Pancreas (tissue), 10 donors: Measurements from ENCODE around the gene CNKSR3. TPM values are rescaled to one million over a fixed set of nuclear protein-coding genes. Genes with fewer than 3 reads are reported as not detected.

Source experiments
- ATAC-seq, 4 donors: fragments of 200-7000 bp; cut with Tn5 transposase; one replicate each; pipeline versions ENCODE4 v1.8.0 to v1.9.1; 2020; ENCODE audit warnings: mild to moderate bottlenecking in 4 of 4, moderate library complexity in 4 of 4
- DNase-seq, 6 donors: peaks; one replicate each; pipeline ENCODE4 v3.0.0-alpha.2; 2020
- FAIRE-seq: peaks from 2 replicates; lab custom pipeline; 2012; peaks lifted over from hg19 to GRCh38; lab: Jason Lieb, UNC
- H3K27ac ChIP-seq, 4 donors: fragments of 200-600 bp; sonication (generic); 1 replicate in 3 of 4; 2 replicates in 1 of 4; pipeline versions ENCODE4 v1.5.0 to v1.8.0; 2020
- H3K27me3 ChIP-seq, 4 donors: fragments of 200-600 bp; one replicate each; pipeline ENCODE4 v1.8.0; 2021
- H3K36me3 ChIP-seq, 3 donors: fragments of 200-600 bp; sonication (generic) in 1 of 3; one replicate each; pipeline versions ENCODE4 v1.5.0 to v1.8.0; 2020 to 2021
- H3K4me1 ChIP-seq, 3 donors: fragments of 200-600 bp; one replicate each; pipeline ENCODE4 v1.8.0; 2021
- H3K4me3 ChIP-seq, 4 donors: fragments of 200-600 bp; sonication (generic) in 2 of 4; one replicate each; pipeline versions ENCODE4 v1.5.0 to v1.8.0; 2020 to 2021
- H3K9me3 ChIP-seq, 4 donors: fragments of 200-600 bp; one replicate each; pipeline ENCODE4 v1.8.0; 2021
- CTCF ChIP-seq, 4 donors: fragments of 200-600 bp; sonication (generic) in 3 of 4; IDR thresholded peaks; one replicate each; pipeline versions ENCODE4 v1.5.0 to v1.8.0; 2021; ENCODE audit warnings: antibody characterized with exemption in 4 of 4
- WGBS, 2 donors: extraction: QIAGEN DNeasy Blood & Tissue Kit; methylation state at CpG; one replicate each; pipeline ENCODE4 v1.1.7; 2013; 5-methylcytosine and 5-hydroxymethylcytosine counted together
- intact Hi-C, 3 donors: fragments of 100-400 bp; cut with DNase I; formaldehyde crosslinking; loops; one replicate each; pipeline versions ENCODE4 v1.11.1 to v1.14.2; 2022
- polyA plus RNA-seq, 2 donors: library from polyadenylated mRNA; stranded (reverse); fragments of 200-250 nt; gene quantifications; one replicate each; pipeline ENCODE4 v1.2.3, GENCODE V29; 2013
- total RNA-seq, 6 donors: library from RNA; stranded (reverse); fragmentation: NEBNext Ultra II Directional in 4 of 6; extraction: Animal tissue kit (Norgen Biotek cat#: 25700) in 4 of 6; gene quantifications; one replicate each; pipeline versions ENCODE4 v1.2.1 to v1.2.4, GENCODE V29; 2021 to 2023
- donor health status: healthy with polysubstance abuse.
- donor health status: DM: no; HTN: no; CAD: no; lungs with moderate emphysema.
- donor health status: DM: no; HTN: no; CAD: no.
- donor health status: control.
- donor health status: control.
- donor health status: Bipolar disorder and iron deficiency.
- donor health status: DM: yes; HTN: yes; CAD: no.
- donor health status: DM: no; HTN: no; CAD: no.
- donor health status: DM: no; HTN: no; CAD: no.
- donor health status: DM: yes; HTN: yes; CAD: no.

The CNKSR3 gene
- total and polyA plus RNA-seq, 8 donors = 7.6 to 24.2 (median 18.6) TPM

DNA sequence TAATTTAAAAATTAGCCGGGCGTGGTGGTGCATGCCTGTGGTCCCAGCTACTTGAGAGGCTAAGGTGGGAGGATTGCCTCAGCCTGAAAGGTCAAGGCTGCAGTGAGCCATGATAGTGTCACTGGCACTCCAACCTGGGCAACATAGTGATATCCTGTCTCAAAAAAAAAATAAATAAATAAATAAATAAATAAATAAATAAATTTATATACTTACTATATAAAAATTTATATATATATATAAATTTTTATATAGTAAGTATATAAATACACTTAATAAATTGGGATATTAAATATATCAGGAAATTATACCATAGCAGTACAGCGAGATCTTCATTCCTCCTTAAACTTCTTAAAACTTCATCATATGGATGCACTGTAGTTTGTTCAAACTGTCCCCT, 130.9 kb downstream of the CNKSR3 start:
- TF ChIP-seq CTCF (IDR thresholded peaks at IDR 0.05) = no peak
- FAIRE-seq (peak; percentile 9), DNase-seq (no peak), ATAC-seq (no peak)
- Histone ChIP-seq H3K36me3 (no peaks in the 10 kb centered on the region), H3K9me3 (no peaks in the 10 kb centered on the region), H3K27ac (no peak overlapping the region), H3K4me1 (no peaks in the 10 kb centered on the region), H3K27me3 (no peaks in the 10 kb centered on the region), H3K4me3 (no peak overlapping the region)
- intact Hi-C loops = no loop called here
- WGBS, 2 donors = 98 to 99% methylated on average over 3 of the region's 3 CpGs

- H3K9me3 ChIP-seq = no peaks in the 10 kb centered on the region
- no peak for ATAC-seq
- no peak for TF ChIP-seq CTCF (IDR thresholded peaks at IDR 0.05)
- no peak for FAIRE-seq
- no peak overlapping the region for H3K4me3 ChIP-seq
- no peak for DNase-seq
- no peaks in the 10 kb centered on the region for H3K36me3 ChIP-seq
- intact Hi-C loops = no loop called here
- no peak overlapping the region for H3K27ac ChIP-seq
- H3K27me3 ChIP-seq = no peaks in the 10 kb centered on the region
- no peaks in the 10 kb centered on the region for H3K4me1 ChIP-seq
- 85 to 86% methylated on average over 2 of the region's 2 CpGs for WGBS, 2 donors
Measured at GRCh38 chr6:154378518-154378917, 132.0 kb downstream of the CNKSR3 start.

- Histone ChIP-seq H3K9me3 (no peaks in the 10 kb centered on the region), H3K27me3 (no peaks in the 10 kb centered on the region), H3K4me1 (no peaks in the 10 kb centered on the region), H3K36me3 (no peaks in the 10 kb centered on the region), H3K4me3 (no peak overlapping the region), H3K27ac (no peak overlapping the region)
- no peak for TF ChIP-seq CTCF (IDR thresholded peaks at IDR 0.05)
- no peak for FAIRE-seq
- intact Hi-C loops = no loop called here
- ATAC-seq = no peak
- WGBS, 2 donors = 93 to 96% methylated on average over 4 of the region's 4 CpGs
- DNase-seq = no peak
Measured at GRCh38 chr6:154377726-154378125, 132.8 kb downstream of the CNKSR3 start.

DNA sequence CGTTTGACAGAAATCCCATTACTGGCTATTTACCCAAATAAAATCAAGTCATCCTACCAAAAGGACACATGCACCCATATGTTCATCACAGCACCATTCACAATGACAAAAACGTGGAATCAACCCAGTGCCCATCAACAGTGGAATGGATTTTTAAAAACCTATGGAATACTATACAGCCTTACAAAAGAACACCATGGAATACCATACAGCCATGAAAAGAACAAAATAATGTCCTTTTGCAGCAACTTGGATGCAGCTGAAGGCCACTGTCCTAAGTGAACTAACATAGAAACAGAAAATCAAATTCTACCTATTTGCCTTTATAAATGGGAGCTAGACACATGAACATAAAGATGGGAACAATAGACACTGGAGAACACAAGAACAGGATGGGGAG, 136.5 kb downstream of the CNKSR3 start:
- no peaks in the 10 kb centered on the region for H3K36me3 ChIP-seq
- H3K4me3 ChIP-seq = no peak overlapping the region
- intact Hi-C loops = no loop called here
- DNase-seq (no peak), ATAC-seq (no peak), FAIRE-seq (no peak)
- no peaks in the 10 kb centered on the region for H3K9me3 ChIP-seq
- no peaks in the 10 kb centered on the region for H3K27me3 ChIP-seq
- WGBS, 2 donors = 76 to 77% methylated on average over 2 of the region's 2 CpGs
- TF ChIP-seq CTCF (IDR thresholded peaks at IDR 0.05) = no peak
- no peak overlapping the region for H3K27ac ChIP-seq
- H3K4me1 ChIP-seq = no peaks in the 10 kb centered on the region

DNA sequence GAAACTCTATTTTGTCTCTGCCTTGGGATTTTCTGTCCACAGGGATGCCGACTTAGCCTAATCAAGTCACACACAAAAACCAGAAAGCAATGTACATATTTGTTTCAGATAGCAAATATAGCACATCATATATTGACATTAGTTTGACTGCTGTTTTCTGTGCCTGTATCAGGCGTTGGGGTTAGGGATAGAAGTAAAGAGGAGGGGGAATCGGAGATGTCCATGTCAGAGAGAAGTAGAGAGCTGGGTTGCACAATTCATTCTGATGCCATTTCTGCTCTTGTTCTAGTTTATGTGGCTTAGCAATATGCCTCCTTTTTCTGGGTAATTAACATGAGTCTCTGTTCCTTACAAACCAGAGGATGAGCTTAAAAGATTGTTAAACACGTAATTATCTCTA, 139.2 kb downstream of the CNKSR3 start:
- Histone ChIP-seq H3K4me1 (no peaks in the 10 kb centered on the region), H3K36me3 (no peaks in the 10 kb centered on the region), H3K9me3 (no peaks in the 10 kb centered on the region), H3K27ac (no peak overlapping the region), H3K27me3 (no peaks in the 10 kb centered on the region), H3K4me3 (no peak overlapping the region)
- ATAC-seq (no peak), FAIRE-seq (no peak), DNase-seq (no peak)
- WGBS, 2 donors = 71 to 75% methylated on average over 4 of the region's 4 CpGs
- TF ChIP-seq CTCF (IDR thresholded peaks at IDR 0.05) = no peak
- intact Hi-C loops = no loop called here
